SKM-1 treated with dmso at 0.1 percent for 144 hours (cell line): ENCODE measurements around the gene LRP1.

ENCODE experiments used
- DNase-seq: peaks from one replicate; lab custom pipeline; 2025; ENCODE audit not compliant: unreplicated experiment; lab: John Stamatoyannopoulos, UW

The LRP1 gene

GRCh38 chr12:57243521-57244311 lies 115.4 kb downstream of the LRP1 start:
- DNase-seq, result no peak

DNA sequence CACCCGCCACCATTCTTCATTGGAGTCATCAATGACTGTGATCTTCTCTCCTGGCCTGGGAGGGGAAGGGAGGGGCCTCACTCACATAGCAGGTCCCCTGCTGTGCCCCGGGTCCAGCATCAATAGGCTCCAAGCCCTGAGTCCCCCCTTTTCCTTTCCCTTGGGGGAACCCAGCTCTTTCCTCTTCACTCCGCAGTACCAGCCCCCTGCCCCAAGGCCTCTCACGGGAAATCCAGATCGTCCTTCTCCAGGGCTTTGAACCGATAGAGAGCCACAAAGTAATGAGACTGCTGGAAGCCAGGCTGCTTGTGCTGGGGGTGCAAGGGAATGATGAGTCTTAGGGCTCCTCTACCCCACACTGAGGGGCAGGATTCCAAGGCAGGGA lies 116.0 kb downstream of the LRP1 start:
- no peak for DNase-seq

DNA sequence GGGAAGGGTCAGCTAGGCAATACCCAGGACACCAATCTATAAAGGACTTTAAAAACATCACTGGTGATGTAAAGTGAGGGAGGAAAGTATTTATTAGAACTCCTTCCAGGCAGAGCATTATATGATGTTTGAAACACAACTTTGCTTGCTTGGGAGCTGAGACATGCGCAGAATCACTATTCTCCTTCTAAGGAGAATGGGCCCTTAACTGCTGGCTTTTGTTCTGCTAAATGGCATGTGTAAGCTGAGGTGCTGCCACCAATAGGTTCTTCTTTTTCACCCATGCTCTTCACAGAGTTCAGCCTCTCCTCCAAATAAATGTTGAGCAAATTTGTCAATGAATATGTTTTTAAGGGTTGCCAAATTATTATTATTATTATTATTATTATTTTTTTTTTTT lies 118.8 kb downstream of the LRP1 start:
- DNase-seq, result no peak

DNA sequence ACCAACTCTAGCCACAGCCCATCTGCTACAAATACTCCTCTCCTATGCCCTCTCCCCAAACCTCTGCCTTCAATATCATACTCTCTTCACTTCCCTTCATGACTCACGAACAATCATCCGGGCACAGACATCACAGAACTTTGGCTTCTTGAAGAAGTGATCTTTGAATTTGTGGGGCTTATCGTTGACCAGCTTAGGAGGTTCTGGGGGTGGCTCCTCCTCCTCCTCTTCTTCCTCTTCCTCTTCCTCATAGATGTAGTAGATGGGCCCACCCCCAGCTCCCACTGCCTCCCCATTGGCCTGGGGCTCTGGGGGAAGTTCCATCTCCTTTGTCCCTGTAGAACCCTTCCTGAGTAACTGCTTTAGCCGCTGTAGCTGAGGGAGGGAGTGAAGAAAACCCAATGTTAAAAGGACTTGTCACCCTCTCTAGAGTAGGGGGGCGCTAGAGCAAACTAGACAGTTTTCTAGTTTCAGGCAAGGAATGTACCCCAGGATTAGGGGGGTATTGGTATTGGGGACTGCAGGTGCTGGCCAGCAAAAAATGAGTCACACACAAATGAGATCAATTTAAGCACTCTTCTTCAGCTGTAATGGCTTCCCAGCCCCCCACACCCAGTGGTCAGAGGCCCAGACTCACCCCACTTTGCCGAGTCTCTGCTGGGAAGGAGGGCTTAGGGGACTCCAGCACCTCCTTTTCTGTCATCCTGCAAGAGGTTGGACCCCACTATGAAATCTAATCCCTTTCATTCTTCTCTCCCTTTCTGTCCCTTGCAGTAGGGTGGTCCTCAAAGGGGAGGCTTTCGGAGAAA lies 120.9 kb downstream of the LRP1 start:
- peak; percentile 65 for DNase-seq

DNA sequence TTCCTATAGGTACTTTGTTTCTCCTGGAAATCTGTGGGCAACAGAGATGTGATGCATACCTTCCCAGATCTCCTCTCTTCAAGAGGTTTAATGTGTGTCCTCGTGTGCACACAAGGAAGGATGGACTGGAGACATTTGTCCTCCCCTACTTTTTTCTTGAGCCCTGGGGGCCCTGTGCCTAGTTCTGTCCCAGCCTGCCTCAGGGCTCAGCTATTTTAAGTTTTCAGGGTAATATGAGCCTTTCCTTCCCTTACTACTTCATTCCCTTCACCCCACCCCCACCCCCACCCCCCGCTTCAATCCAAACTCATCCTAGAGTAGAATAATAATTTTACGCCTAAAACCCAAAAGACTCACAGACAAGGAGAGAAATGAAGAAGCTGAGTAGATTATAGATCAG lies 122.3 kb downstream of the LRP1 start:
- no peak for DNase-seq

GRCh38 chr12:57250956-57251355 lies 122.7 kb downstream of the LRP1 start, which contains the start of gene STAC3:
Gene STAC3, minus strand, starts transcription at chr12:57251187. Its CDS starts 1,551 bp downstream, at chr12:57249636.
- DNase-seq, result no peak

DNA sequence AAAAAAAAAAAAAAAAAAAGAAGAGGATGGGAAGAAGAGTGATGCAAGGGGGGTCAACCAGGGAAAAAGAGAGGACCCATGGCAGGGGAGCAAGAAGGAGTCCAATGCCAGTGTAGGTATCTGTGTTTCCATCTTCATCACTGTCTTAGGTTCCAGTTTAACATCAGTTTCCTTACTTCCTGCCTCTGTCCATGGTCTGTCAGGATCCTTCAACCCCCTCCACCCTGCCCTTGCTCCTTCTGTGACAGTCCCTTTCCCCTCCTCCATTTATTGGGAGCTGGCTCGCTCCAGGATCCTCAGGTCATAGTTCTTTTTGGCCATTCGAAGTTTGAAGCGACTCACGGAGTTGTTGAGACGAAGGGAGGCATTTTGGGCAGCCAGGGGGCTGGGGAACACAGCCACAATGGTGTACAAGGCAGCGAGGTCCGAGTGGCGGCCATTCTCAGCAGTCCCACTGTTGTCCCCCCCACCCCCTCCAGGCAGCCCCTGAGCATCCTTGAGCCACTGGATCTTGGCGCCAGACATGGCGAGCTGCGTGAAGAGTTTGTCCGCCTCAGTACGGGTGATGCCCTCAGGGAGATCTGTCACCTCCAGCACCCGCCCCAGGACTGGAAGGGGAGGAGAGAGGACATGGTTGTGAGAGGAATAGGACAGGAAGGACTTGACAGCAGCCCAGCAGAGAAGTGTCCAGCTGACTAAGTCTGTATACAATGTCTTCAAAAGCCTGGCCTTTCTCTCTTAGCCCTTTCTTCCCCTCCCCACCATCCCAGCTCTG lies 126.4 kb downstream of the LRP1 start:
- no peak for DNase-seq

- DNase-seq, result no peak
These were observed 127.6 kb downstream of the LRP1 start for GRCh38 chr12:57255916-57256315.

DNA sequence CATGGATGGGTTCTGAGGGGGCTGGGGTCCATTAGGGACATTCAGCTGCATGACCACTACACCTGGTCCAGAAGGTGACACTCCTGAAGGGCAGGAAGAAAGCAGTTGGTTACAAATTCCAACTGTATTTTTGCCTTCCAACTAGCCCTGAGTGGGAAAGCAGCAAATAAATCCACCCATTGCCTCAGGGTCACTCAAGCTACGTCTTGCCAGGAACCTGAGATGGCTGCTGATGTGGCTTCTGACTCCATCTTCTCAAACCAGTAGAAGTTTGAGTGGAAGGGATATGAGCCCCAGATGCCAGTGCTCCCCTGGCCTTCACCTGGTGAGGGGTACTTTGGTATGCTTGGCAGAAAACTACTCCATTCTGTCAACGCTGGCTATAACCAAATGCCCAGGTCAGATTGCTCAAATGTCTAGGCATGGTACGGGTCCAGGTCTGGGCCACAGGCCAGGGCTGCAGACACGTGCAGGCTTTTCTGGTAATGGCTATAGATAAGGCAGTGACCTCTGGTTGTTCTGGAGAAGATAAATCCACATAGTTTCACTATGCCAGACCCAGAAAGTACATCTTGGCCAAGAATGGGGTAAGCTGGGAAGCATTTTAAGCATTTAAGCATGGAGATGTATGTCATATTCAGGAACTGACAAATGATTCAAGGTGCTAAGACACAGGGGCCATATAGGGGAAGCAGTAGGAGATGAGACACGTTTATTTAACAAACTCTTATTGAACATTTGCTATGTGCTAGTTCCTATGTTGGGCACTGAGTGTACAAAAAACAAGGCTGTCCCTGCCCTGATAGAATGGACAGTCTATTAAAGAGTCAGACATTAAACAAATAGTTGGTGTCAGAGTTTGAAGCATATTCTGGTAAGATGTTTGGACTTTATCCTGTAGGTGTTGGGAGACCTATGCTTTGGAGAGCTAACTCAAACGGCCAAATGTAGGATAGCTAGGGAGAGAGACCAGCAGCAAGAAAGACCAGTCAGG lies 131.0 kb downstream of the LRP1 start:
- DNase-seq, result no peak

- no peak for DNase-seq
These were observed 132.1 kb downstream of the LRP1 start for GRCh38 chr12:57260366-57260765.

DNA sequence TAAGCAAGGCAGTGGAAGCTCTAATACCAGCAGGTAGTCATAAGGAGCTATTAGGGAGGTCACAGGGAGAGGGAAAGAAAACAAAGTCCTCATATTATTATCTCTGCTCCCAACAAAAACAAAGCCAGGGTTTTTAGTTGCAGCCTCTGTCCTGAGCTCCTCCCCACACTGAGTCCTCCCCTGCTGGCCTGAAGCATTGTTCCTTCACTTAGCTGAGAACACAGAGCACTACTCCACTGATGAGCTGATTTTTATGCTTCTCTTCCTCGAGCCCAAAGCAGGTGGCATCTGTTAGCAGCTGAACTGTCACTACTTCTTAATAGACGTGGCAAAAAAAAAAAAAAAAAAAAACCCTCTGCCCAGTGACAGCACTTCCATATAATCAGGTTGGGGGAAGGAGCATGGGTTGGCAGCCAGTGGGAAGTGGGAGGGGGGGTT lies 133.2 kb downstream of the LRP1 start:
- no peak for DNase-seq

DNA sequence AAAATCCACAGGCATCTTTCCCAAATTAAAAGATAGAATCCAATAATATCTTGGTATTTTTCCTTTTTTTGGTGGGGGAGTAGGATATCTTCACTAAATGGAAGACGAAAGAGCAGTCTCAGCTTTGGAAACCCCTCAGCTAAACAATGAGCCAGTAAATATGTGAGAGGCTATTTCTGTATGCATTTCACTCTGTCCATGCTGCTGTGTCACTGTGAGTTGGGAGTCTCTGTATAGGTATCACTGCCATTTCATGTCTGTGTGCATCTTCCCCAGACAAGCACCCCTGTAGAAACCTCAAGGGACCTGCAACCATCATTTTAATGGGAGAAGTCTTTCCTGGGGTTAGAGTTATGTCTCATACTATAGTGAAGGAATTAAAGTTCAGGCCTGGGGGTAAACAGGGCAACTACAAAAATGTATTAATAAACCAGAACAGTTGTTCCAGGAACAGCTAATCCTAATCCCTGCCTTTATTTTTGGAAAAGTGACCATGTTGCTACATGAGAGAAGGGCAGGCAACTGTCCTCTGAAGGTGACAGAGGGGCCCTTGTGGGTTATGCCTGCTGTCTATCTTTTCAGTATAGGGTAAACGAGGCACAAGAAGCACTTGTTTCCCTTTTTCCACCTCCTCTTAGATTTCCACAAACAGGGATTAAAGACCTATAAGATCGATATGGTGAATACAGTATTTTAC lies 134.0 kb downstream of the LRP1 start:
- no peak for DNase-seq
